Esophagus muscularis mucosa (tissue), 4 donors: ENCODE data around the gene HS6ST2. TPM values are rescaled to one million over a fixed set of nuclear protein-coding genes. Genes with fewer than 3 reads are reported as not detected.

Experiments
- DNase-seq: peaks from one replicate; pipeline ENCODE4 v3.0.0-alpha.2; 2017; ENCODE audit errors: extremely low spot score
- H3K27ac ChIP-seq, 4 donors: fragments of 200-600 bp; sonication (generic); replicated peaks in 1 of 4; 1 replicate in 3 of 4; 2 replicates in 1 of 4; pipeline ENCODE4 v1.5.1; 2016 to 2019; ENCODE audit warnings: mild to moderate bottlenecking in 1 of 4
- H3K27me3 ChIP-seq, 4 donors: fragments of 200-600 bp; sonication (generic); one replicate each; pipeline versions ENCODE4 v1.5.1 to v1.6.0; 2016 to 2019
- H3K36me3 ChIP-seq, 4 donors: fragments of 200-600 bp; sonication (generic); one replicate each; pipeline ENCODE4 v1.5.1; 2016 to 2019
- H3K4me1 ChIP-seq, 4 donors: fragments of 200-600 bp; sonication (generic); one replicate each; pipeline ENCODE4 v1.5.1; 2016 to 2019
- H3K4me3 ChIP-seq, 4 donors: fragments of 200-600 bp; sonication (generic); 1 replicate in 2 of 4; 2 replicates in 2 of 4; pipeline ENCODE4 v1.5.1; 2016 to 2019; ENCODE audit warnings: mild to moderate bottlenecking in 4 of 4, moderate library complexity in 1 of 4
- H3K9me3 ChIP-seq, 4 donors: fragments of 200-600 bp; sonication (generic); 1 replicate in 3 of 4; 2 replicates in 1 of 4; pipeline ENCODE4 v1.5.1; 2016 to 2019
- EP300 ChIP-seq: sonication (generic); formaldehyde crosslinking; IDR thresholded peaks from one replicate; pipeline ENCODE4 v1.6.1; 2017; ENCODE audit warnings: antibody characterized with exemption
- POLR2A ChIP-seq: fragments of 450-650 bp; IDR thresholded peaks from one replicate; pipeline ENCODE4 v1.6.1; 2017; ENCODE audit warnings: antibody characterized with exemption, moderate library complexity, mild to moderate bottlenecking, low read depth
- POLR2AphosphoS5 ChIP-seq, 2 donors: sonication (generic); formaldehyde crosslinking; IDR thresholded peaks; one replicate each; pipeline ENCODE4 v1.6.1; 2017; ENCODE audit warnings: antibody characterized with exemption in 2 of 2
- WGBS: methylation state at CpG from one replicate; pipeline ENCODE4 v1.1.5; 2018; 5-methylcytosine and 5-hydroxymethylcytosine counted together
- intact Hi-C: fragments of 100-400 bp; cut with DNase I; formaldehyde crosslinking; loops from one replicate; pipeline ENCODE4 v1.15.1; 2023
- total RNA-seq, 4 donors: library from RNA; depleted of rRNA; stranded (reverse); fragments of >200 nt; gene quantifications; one replicate each; pipeline versions ENCODE4 v1.1.0 to v1.2.1, GENCODE V29; 2016
- TF ChIP-seq, protein P1 (sequence below), 3 experiments: fragments of 200-600 bp in 2 of 3; fragments of 450-650 bp in 1 of 3; sonication (generic) in 2 of 3; IDR thresholded peaks; one replicate each; pipeline ENCODE4 v1.5.1; 2017 to 2019; ENCODE audit warnings: antibody characterized with exemption in 3 of 3, mild to moderate bottlenecking in 2 of 3, moderate library complexity in 1 of 3

Gene HS6ST2
- total RNA-seq, 4 donors from 2014 or later: 0.29 to 0.99 TPM; not detected in 2

DNA sequence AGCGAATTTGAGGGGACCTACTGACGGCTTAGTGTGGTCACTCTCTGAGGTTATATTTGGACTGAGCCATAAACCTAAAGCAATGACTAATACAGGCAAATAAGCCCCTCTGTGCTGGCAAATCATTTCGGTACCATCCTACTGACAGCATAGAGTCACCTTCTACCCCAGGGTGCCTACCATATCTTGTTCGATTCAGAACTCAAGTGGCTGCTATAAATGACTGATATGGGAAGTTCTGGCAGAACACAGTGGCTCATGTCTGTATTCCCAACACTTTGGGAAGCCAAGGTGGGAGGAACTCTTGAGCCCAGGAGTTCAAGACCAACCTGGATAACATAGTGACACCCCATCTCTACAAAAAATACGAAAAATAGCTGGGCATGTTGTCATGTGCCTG is 243.5 kb downstream of the HS6ST2 start:
- intact Hi-C loops: no loop called here
- no peaks in the 10 kb centered on the region for H3K27me3 ChIP-seq
- no peak for DNase-seq
- H3K27ac ChIP-seq: no peak overlapping the region
- WGBS: 69% methylated on average over 5 of the region's 5 CpGs
- no peaks in the 10 kb centered on the region for H3K9me3 ChIP-seq
- no peak for TF ChIP-seq EP300
- no peak for TF ChIP-seq POLR2AphosphoS5 (IDR thresholded peaks at IDR 0.05)
- TF ChIP-seq POLR2A: no peak
- TF ChIP-seq, protein P1, sequence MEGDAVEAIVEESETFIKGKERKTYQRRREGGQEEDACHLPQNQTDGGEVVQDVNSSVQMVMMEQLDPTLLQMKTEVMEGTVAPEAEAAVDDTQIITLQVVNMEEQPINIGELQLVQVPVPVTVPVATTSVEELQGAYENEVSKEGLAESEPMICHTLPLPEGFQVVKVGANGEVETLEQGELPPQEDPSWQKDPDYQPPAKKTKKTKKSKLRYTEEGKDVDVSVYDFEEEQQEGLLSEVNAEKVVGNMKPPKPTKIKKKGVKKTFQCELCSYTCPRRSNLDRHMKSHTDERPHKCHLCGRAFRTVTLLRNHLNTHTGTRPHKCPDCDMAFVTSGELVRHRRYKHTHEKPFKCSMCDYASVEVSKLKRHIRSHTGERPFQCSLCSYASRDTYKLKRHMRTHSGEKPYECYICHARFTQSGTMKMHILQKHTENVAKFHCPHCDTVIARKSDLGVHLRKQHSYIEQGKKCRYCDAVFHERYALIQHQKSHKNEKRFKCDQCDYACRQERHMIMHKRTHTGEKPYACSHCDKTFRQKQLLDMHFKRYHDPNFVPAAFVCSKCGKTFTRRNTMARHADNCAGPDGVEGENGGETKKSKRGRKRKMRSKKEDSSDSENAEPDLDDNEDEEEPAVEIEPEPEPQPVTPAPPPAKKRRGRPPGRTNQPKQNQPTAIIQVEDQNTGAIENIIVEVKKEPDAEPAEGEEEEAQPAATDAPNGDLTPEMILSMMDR (IDR thresholded peaks at IDR 0.05): no peak
- no peak overlapping the region for H3K4me3 ChIP-seq
- H3K36me3 ChIP-seq: no peaks in the 10 kb centered on the region
- H3K4me1 ChIP-seq: no peaks in the 10 kb centered on the region

DNA sequence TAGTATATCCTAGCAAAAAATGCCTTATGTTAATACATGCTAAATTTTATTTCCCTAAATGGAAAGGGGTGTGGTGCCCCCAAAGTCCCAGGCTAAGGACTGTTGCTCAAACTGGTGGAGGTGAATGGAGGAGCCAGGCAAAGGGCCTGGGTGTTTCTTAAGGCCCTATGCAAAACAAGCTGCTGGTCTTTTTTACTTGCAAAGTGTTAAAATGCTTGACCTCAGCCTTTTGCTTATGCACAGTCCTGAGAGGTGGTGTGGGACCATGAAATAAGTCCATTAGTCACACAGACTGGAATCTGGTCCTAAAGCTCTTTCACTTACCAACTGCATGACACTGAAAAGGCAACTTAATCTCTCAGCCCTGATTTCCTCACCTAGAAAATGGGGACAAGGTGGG is 246.1 kb downstream of the HS6ST2 start:
- TF ChIP-seq EP300 (no peak), POLR2AphosphoS5 (IDR thresholded peaks at IDR 0.05) (no peak), POLR2A (no peak)
- TF ChIP-seq, protein P1 (IDR thresholded peaks at IDR 0.05): no peak
- no peaks in the 10 kb centered on the region for H3K4me1 ChIP-seq
- intact Hi-C loops: no loop called here
- no peaks in the 10 kb centered on the region for H3K36me3 ChIP-seq
- no peaks in the 10 kb centered on the region for H3K9me3 ChIP-seq
- no peak overlapping the region for H3K27ac ChIP-seq
- DNase-seq: no peak
- no peaks in the 10 kb centered on the region for H3K27me3 ChIP-seq
- no peak overlapping the region for H3K4me3 ChIP-seq

GRCh38 chrX:132710656-132711155 is 247.7 kb downstream of the HS6ST2 start:
- DNase-seq: no peak
- Histone ChIP-seq H3K9me3 (no peaks in the 10 kb centered on the region), H3K36me3 (no peaks in the 10 kb centered on the region), H3K27me3 (no peaks in the 10 kb centered on the region), H3K4me3 (no peak overlapping the region), H3K4me1 (no peaks in the 10 kb centered on the region), H3K27ac (no peak overlapping the region)
- 20% methylated on average over 1 of the region's 1 CpG for WGBS
- intact Hi-C loops: no loop called here
- TF ChIP-seq POLR2A (no peak), POLR2AphosphoS5 (IDR thresholded peaks at IDR 0.05) (no peak), EP300 (no peak)
- TF ChIP-seq, protein P1 (IDR thresholded peaks at IDR 0.05): no peak

DNA sequence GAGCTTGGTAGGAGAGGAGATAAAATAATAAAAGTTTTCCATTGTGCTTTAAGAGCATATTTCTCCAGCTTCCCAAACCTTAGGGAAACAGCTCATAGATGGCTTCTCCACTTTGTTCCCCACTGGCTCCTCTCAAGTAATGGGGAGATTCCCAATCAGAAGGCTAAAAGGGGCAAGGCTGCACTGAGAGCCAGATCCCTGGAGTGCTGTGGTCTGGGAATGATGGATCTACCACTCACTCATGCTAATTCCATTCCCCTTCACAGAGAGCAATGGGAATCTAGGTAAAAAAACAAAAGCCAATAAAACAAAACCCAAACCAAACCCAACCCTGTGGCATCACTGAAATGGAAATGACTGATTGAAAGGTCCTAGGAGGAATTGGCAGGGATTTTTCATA is 249.9 kb downstream of the HS6ST2 start:
- no peaks in the 10 kb centered on the region for H3K36me3 ChIP-seq
- no peak overlapping the region for H3K27ac ChIP-seq
- H3K27me3 ChIP-seq: no peaks in the 10 kb centered on the region
- H3K9me3 ChIP-seq: no peaks in the 10 kb centered on the region
- H3K4me1 ChIP-seq: no peaks in the 10 kb centered on the region
- no peak for TF ChIP-seq POLR2AphosphoS5 (IDR thresholded peaks at IDR 0.05)
- no peak for TF ChIP-seq POLR2A
- TF ChIP-seq, protein P1 (IDR thresholded peaks at IDR 0.05): no peak
- TF ChIP-seq EP300: no peak
- H3K4me3 ChIP-seq: no peak overlapping the region
- no peak for DNase-seq
- intact Hi-C loops: no loop called here

DNA sequence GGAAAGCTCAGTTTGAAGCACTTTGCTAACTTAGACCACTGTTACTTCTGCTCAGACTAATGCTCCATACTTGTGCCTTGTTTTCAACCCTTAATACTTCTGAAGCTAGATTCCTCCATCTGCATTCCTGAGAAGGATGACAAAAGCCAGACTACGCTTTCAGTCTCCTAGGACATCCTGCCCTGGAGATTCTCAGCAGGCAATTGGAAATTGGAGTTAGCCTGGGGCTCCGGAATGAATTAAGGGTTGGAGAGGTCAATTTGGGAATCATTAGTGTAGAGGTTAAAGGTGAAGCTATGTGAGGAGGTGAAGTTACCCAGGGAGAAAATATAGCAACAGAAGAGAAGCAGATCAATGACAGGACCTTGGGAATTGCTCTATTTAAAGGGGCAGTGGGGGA is 253.7 kb downstream of the HS6ST2 start:
- H3K9me3 ChIP-seq: no peaks in the 10 kb centered on the region
- DNase-seq: no peak
- peaks cover 0 to 4% (median 0%) of the 10 kb centered on the region in 4 donors for H3K27me3 ChIP-seq
- H3K4me1 ChIP-seq: no peaks in the 10 kb centered on the region
- 45% methylated on average over 2 of the region's 2 CpGs for WGBS
- TF ChIP-seq POLR2AphosphoS5 (IDR thresholded peaks at IDR 0.05): no peak
- TF ChIP-seq POLR2A: no peak
- TF ChIP-seq, protein P1 (IDR thresholded peaks at IDR 0.05): no peak
- no peak for TF ChIP-seq EP300
- H3K27ac ChIP-seq: no peak overlapping the region
- no peaks in the 10 kb centered on the region for H3K36me3 ChIP-seq
- intact Hi-C loops: no loop called here
- H3K4me3 ChIP-seq: no peak overlapping the region
